GM12865 (cell line): Measurements from ENCODE around the gene SCAPER.
"Not testable (repeated sequence)": the region's sequence is repeated elsewhere in the genome, so short reads cannot be mapped to it uniquely, and the experiment has no call there.

ENCODE experiments used
- DNase-seq: peaks from one replicate; pipeline ENCODE4 v3.0.0; 2010; ENCODE audit warnings: low read depth
- H3K4me3 ChIP-seq: 2 replicates; pipeline ENCODE4 v1.5.1; 2011; ENCODE audit warnings: mild to moderate bottlenecking, low read depth, low read length, control low read depth
- CTCF ChIP-seq: IDR thresholded peaks from 2 replicates; pipeline ENCODE4 v1.5.1; 2011; ENCODE audit warnings: low read length, control low read depth, low read depth, inconsistent platforms; ENCODE audit not compliant: insufficient read depth; ENCODE audit errors: missing control alignments

Gene SCAPER

DNA sequence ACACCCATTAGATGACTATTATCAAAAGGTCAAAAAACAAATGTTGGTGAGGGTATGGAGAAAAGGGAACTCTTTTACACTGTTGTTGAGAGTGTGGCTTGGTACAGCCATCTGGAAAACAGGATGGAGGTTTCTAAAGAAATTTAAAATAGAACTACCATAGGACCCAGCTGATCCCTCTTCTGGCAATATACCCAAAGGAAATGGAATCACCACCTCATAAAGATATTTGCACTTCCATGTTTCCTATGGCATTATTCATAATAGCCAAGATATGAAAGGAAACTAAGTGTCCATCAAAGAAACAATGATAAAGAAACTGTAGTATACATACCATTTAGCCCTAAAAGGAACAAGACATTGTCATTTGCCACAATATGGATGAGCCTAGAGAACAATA, 186.3 kb downstream of the SCAPER start:
- H3K4me3 ChIP-seq: no peak overlapping the region
- DNase-seq: no peak
- TF ChIP-seq CTCF: no peak

GRCh38 chr15:76714950-76715349, 190.2 kb downstream of the SCAPER start:
- DNase-seq: no peak
- H3K4me3 ChIP-seq: no peak overlapping the region
- TF ChIP-seq CTCF: no peak

DNA sequence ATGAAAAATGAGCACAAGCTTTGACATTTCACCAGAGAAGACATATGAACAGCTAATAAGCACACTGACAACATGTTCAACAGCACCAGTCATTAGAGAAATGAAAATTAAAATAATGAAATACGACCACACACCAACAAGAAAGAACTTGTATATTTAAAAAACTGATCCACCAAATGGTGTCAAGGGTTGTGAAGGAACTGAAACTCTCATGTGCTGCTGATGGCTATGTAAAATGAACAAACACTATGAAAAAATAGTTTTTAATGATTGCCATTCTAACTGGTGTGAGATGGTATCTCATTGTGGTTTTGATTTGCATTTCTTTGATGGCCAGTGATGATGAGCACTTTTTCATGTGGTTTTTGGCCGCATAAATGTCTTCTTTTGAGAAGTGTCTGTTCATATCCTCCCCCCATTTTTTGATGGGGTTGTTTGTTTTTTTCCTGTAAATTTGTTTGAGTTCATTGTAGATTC, 193.8 kb downstream of the SCAPER start:
- H3K4me3 ChIP-seq: no peak overlapping the region
- DNase-seq: peak; percentile 59
- TF ChIP-seq CTCF: no peak

- not testable (repeated sequence) for DNase-seq, H3K4me3 ChIP-seq
These were observed 201.1 kb downstream of the SCAPER start for GRCh38 chr15:76704032-76704431.

DNA sequence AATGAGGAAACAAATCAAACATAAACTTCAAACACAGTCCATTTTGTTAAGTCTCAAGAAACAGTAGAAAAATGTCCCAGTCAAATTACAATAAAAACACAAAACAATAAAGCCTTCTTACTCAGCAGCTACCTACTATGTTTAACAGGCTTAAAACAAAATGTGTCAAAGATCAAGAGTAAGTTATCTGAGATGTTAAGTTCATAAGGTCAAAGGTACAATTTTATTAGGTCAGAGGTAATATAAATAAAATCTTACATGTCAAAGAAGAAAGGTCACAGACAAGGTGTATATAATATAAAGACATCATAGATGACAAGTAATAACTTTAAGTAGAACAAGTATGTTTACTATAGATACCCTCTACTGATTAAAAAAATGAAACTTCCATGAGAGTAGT, 208.3 kb downstream of the SCAPER start:
- H3K4me3 ChIP-seq: no peak overlapping the region
- TF ChIP-seq CTCF: no peak
- no peak for DNase-seq

DNA sequence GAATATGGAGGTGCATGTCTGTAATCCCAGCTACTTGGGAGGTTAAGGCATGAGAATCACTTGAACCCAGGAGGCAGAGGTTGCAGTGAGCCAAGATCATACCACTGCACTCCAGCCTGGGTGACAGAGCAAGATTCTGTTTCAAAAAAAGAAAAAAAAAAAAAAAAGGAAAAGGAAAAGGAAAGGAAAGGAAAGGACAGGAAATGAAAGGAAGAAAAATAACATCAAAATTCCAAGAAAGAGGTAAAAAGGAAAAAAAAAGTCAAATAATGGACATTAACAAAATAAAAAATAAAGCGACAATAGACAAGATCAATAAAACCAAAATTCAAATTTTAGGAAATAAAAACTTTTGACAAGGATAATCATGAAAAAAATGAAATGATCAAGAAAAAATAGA, 212.6 kb downstream of the SCAPER start:
- not testable (repeated sequence) for DNase-seq, H3K4me3 ChIP-seq

DNA sequence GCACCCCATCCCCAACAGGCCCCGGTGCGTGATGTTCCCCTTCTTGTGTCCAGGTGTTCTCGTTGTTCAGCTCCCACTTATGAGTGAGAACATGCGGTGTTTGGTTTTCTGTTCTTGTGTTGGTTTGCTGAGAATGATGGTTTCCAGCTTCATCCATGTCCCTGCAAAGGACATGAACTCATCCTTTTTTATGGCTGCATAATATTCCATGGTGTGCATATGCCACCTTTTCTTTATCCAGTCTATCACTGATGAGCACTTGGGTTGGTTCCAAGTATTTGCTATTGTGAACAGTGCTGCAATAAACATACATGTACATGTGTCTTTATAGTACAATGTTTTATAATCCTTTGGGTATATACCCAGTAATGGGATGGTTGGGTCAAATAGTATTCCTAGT, 217.5 kb downstream of the SCAPER start:
- DNase-seq, H3K4me3 ChIP-seq: not testable (repeated sequence)

GRCh38 chr15:76684002-76684401, 221.1 kb downstream of the SCAPER start:
- no peak for TF ChIP-seq CTCF
- DNase-seq: no peak
- H3K4me3 ChIP-seq: no peak overlapping the region

DNA sequence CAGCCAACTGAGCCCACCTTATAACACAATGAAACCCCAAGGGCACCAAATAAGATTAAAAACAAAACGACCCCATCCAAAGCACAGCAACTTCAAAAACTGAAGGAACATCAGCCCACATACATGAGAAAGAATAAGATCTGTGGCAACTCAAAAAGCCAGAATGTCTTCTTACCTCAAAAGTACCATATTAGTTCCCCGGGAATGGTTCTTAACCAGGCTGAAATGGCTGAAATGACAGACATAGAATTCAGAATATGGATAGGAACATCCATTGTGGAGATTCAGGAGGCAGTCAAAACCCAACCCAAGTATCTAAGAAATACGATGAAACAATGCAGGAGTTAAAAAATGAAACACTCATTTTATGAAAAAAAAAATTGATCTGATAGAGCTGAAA, 222.3 kb downstream of the SCAPER start:
- DNase-seq: no peak
- TF ChIP-seq CTCF: no peak
- no peak overlapping the region for H3K4me3 ChIP-seq
